CD4-positive, alpha-beta T cell treated with Interleukin-15 for 4 hours (primary cell): ENCODE data around the gene MAP3K7CL.
A peak's percentile ranks its signal among the peaks of the same experiment; 100 is the strongest.
"Not testable (repeated sequence)": the region's sequence is repeated elsewhere in the genome, so short reads cannot be mapped to it uniquely, and the experiment has no call there.

ENCODE experiments used
- DNase-seq: peaks from one replicate; pipeline ENCODE4 v3.0.0-alpha.2; 2020; ENCODE audit warnings: low spot score

MAP3K7CL gene

DNA sequence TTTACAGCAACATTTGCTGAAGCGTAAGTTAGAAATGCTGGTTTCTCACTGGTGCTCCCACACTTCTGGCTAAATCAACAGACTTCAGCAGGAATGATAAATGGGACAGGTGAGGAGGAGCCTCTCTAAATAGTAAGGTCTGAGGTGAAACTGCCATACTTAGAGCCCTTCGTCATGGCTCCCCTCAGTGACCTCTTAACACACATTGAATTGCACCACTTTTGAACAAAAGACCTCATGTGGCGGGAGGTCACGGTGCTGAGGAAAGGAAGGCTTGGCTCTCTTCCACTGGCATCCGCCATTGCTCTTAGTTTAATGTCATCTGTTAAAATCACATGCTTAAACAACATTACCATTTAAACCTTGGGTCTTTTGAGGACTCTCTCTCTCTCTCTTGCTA, 3.4 kb downstream of the MAP3K7CL start:
- no peak for DNase-seq

DNA sequence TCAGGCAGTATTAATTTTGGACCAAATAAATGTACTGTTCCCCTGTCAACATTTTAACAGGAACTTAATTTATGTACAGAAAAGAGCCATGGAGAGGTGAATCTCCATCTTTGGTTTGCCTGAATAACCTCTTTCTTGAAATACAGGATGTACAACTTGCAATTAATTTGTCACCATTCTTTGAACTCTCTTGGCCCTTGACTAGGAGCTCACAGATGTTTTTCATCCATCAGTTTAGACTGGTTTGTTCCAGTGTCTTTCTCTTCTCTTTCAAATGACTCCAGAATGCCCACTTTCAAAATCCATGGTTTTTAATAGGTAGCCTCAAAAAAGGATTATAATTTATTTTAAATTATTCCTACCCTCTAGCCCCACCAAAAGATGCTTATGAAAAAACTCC, 5.0 kb downstream of the MAP3K7CL start:
- no peak for DNase-seq

DNA sequence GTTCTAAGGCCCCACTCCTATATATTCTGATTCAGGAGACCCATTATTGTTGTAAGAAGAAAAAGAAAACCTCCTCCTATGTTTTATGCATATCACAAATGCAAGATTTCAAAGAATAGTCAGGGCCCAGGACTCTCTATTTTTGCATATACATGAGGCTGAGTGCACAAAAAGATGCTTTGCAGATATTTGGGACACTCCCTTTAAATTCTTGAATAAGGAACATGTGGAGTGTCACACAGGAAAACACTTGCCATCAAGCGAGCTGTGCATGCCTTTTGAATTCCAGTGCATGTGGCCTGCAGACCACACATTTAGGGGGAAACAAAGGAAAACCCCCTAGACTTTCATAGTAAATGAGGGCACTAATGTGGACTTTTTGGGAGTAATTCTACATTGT, 5.6 kb downstream of the MAP3K7CL start:
- no peak for DNase-seq

DNA sequence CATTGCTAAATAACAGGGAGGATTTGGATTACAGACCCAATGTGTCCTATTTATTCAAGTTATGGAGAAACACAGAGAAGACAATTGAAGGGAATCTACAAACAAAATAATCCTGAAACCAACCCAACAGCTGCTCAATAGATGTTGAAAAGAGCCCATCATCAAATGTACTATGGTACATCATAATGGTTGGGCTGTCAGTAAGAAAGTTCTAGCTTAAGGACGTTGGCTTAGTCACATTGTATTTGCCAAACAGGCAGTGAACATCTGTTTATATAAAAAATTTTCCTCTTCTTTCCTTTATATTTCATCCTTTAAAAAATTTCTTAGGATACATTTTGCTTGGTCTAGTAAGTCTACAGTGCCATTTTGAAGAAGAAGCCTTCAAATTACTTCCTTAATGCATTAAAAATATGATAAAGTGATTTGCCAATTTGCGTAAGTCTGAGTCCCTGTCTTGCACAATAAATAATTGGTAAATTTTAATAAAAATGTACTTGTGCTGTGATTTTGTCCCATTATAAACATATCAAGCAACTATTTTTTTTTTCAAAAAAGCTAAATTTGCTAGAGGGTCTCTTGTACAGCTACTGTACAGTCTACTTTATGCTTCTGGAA, 14.4 kb downstream of the MAP3K7CL start:
- DNase-seq: no peak

DNA sequence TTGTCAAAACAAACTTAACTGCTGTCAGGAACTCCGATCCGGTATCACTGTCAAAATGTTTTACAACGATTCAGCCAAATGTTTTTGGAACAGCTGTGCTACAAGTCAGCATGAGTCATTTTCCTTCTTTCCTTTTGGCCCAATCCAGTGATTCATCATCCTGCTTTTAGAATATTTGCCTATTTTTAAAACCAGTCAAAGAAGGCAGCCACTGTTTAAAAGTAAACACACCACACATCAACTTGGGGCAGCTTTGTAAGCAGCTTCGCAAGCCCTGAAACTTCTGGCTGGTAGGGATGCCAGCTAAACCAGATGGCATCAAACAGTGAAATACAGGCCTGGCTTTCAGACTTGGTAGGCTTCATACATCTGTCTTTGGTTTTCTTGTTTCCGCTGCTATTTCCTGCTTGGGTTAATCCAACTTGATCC, 14.9 kb downstream of the MAP3K7CL start:
- no peak for DNase-seq

DNA sequence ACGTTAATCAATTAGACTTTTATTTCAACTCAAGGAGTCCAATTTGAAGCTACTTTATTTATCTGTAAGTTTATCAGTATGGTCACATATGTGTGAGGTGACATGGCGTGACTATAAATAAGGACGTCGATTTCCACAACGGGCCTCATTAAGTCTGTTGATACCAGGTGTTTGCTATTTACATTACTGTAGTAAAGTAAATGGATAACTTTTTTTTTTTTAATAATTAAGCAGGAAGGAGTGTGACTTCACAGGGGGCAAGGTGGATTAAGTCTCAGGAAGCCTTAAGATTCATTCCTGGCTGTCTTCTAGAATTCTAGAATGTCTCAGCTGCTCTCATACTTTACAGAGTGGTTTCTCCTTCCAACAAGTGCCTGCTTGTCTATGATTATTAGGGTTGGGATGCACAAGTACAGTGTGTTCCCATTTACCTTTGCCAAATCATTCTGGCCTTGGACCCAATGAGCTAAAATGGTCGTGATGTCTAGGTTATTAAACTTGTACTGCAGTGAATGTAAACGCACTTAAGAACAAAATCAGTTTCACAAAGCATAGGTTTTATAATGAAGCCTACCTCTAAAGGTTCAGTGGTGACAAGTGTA, 15.5 kb downstream of the MAP3K7CL start:
- no peak for DNase-seq

DNA sequence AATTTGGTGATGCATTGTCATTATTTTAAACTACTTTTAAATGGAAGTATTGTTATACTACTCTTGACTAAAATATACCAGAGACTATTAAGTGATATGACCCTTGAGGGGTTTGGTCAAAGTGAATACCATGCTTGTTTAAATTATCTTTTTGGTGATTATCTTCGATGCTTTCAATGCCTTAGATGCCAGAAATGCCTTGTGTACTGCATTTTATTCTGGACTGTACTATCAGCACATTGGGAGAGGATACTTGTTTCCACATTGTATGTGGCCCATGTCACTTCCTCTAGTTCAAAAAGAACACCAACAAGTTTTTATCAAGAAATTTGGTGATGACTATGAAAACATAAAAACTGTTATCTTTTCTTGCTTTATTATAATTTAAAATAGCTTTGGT, 16.3 kb downstream of the MAP3K7CL start:
- DNase-seq: no peak

DNA sequence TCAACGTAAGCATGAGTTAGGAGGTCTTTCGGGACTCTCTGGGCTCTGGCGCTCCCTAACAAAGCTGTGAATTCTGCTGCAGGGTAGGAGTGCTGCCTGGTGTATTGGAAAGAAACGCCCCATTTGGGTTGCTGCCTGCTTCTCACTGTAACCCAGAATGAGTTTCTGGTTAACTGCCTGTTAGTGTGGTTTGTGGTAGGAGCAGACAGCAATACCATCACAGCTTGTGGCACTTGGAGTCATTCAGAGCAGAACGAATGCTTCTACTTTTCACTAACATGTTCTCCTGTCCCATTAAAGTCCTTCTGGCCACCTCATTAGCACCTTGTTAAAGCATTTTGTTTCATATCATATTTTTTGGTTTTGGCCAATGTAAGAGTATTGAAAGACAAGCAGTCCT, 18.1 kb downstream of the MAP3K7CL start:
- no peak for DNase-seq

DNA sequence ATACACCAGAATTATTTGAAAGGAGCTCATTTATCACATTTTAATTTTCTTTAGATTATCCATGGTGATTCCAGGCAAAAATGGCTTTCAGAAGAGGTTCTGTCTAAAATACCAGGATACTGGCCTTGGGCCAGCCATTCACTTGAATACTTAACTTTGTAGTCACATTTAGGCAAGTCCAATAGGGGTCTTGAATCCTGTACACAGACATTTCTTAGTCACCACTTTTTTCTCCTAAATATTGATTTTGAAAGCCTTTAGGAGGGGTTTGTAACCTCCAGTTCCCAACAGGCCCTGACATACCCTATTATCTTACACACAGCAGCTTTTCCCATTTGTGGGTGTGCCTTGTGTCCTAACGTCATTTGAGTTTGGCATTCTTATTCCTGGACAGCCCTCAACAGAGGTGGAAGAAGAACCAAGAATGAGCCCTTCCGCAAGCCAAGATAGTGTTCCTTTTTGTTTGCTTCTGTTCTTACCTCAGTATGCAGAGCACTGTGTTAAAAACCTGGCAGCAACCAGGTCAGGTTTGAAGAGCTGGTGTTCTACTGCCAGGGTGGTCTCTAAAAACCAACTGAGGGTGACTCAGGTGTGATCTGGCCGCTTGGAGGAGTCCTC, 19.5 kb downstream of the MAP3K7CL start:
- DNase-seq: no peak

DNA sequence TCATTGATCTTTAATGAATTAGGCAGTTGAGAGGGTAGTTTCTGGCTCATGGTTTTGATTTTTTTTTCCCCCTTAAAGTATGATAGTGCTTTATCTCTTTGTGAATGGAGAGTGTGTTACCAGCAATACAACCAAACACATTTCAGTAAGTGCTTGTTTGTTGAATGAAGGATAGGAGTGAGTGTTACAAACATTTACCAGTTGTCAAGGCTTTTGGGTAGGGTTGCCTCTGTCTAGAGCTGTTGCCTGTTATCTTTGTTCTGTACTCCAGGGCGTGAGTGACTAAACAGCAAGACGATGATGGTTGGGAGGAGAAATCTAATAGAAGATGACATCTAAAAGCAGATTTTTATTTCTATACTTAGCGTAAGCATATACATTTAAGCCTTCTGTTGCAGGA, 21.5 kb downstream of the MAP3K7CL start:
- no peak for DNase-seq

DNA sequence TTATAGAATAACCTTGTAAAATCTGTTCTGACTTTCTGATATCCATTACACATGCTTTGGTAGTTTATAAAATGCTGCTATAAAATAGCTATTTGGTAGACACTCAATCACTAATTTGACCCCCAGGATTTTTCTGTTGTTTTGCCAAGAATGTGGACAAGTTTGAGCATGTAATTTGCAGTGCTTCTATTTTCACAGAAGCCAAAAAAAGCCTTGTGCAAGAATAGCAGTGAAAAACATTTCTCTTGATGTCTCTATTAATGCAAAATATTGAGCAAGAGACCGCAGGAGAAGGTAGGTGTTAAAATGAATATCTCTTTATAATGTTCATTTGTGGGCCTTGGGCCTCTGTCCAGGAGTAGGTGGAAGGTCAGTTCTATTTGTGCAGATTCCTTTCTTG, 22.5 kb downstream of the MAP3K7CL start:
- DNase-seq: no peak

DNA sequence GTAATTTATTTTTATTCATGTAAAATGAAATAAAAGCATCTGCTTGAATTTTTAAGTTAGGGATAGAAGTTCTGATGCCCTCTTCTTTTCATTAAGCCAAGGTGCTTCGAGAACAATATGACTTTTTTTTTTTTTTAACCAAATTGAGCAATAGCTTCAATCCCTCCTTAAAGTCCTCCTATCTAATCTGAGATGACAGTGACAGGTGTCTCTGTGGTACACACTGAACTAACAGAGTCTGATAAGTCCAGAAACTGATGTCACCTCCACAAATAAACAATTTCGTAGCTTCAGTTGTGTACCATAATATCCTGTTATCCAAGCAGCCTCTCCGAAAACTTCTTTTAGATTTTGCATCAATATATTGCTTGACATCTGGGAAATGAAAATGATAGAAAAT, 23.8 kb downstream of the MAP3K7CL start:
- DNase-seq: no peak

DNA sequence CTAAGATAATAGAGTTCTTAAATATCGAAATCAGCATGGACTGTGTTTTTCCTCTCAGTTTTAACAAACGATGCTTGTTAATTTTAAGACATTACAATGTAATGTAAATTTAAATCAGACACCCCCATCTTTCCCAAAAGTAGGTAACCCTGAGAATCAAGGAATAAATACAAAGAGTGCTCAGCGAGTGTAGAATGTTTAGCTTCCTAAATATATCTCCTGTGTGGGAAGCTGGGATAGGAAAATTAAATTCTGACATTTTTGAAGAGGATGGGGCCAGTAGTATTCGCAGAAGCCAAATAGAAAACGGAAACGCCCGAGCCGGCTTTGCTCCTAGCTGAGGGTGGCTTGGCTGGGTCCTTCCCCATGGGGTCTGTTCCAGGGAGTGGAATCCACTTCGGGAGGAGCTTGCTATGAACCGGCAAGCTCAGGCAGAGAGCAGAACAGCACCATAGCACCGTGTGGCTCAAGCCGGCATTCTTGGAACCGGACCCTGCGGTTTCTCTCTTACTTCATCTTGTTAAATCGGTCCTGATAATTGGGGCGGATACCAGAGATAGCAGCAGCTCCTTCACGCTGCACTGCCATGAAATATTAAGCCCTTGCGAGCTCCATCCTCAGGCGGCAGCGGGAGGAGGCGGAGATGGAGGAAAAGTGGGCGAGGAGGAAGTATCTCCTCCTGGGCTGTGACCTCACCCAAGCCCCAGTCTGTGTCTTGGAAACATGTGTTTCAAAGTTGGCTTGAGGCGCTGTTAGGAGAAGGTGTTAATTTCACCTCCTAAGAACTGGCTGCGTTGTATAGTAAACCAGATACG, 24.9 kb downstream of the MAP3K7CL start:
- no peak for DNase-seq

DNA sequence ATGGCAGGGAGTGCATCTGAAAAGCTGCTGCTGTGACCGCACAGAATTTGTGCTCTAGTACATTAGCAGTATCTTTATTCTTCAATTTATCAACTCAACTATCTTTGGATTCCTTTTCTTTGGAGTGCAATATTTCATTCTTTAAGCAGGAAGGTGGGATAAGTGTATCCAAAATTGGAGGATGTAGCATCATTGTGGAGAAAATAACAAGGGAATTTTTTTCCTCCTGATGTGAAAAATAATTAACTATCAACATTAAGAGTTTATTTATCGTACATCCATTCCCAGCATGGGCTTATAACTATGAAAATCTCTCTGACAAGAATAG, 25.5 kb downstream of the MAP3K7CL start:
- no peak for DNase-seq

DNA sequence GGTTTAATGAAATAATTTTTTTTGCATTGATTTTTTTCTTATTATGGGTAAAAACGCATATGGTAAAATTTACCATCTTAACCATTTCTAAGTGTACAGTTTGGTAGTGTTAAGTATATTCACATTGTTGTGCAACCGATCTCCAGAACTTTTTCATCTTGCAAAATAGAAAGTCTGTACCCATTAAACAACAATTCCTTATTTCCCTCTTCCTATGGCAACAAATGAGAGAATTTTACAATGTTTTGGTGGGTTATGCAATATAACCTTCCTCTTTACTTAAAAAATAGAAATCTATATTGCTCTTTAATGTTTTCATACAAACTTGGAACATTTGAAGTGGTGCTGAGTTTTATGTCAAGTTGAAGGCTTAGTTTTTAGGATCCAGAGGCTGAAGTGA, 26.6 kb downstream of the MAP3K7CL start:
- no peak for DNase-seq

DNA sequence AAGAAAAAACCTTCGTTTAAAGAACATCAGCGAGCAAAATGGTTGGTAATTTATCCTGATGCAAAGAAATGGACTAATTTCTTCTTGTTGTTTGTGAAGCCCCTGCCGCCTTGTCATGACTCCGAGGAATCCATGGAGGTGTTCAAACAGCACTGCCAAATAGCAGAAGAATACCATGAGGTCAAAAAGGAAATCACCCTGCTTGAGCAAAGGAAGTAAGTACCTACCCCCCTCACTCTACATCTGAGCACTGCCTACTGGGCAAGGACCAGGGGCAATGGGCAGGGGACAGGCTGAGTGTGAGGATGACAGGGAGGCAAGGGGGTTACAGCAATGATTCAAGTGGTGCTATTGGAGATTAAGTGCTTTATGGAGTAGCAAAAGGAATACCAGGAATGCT, 29.4 kb downstream of the MAP3K7CL start:
- no peak for DNase-seq

DNA sequence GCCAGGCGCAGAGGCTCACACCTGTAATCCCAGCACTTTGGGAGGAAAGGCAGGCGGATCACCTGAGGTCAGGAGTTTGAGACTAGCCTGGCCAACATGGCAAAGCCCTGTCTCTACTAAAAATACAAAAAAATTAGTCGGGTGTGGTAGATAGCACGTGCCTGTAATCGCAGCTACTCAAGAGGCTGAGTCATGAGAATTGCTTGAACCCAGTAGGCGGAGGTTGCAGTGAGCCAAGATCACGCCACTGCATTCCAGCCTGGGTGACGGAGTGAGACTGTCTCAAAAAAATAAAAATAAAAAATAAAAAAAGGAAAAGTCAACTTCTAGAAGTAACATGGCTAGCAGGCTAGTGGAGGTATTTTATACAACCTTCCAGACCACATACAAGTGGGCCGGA, 32.4 kb downstream of the MAP3K7CL start:
- not testable (repeated sequence) for DNase-seq

DNA sequence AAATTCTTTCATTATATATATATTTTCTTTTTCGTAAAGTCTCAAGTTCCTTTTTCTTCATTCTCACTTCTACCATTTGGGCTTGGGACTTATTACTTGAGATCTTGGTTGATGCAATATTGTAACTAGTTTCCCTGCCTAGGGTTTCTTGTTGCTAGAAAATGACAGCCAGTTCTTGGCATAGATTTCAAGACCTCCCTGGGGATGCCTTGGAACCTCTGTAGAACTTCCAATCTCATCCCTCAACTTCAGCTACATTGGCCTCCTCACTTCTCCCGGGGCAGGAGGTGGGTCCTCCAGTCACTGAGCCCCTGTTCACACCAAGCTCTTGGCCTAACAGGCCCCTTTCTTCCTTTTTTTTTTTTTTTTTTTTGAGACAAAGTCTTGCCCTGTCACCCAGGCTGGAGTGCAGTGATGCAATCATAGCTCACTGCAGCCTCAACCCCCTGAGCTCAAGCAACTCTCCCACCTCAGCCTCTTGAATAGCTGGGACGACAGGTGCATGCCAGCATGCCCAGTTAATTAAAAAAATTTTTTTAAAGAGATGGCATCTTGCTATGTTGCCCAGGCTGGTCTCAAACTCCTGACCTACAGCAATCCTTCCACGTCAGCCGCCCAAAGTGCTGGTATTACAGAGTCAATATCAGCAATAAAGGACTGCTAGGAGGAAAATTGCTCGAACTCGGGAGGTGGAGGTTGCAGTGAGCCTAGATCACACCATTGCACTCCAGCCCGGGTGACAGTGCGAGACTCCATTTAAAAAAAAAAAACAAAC, 33.1 kb downstream of the MAP3K7CL start:
- DNase-seq: no peak

DNA sequence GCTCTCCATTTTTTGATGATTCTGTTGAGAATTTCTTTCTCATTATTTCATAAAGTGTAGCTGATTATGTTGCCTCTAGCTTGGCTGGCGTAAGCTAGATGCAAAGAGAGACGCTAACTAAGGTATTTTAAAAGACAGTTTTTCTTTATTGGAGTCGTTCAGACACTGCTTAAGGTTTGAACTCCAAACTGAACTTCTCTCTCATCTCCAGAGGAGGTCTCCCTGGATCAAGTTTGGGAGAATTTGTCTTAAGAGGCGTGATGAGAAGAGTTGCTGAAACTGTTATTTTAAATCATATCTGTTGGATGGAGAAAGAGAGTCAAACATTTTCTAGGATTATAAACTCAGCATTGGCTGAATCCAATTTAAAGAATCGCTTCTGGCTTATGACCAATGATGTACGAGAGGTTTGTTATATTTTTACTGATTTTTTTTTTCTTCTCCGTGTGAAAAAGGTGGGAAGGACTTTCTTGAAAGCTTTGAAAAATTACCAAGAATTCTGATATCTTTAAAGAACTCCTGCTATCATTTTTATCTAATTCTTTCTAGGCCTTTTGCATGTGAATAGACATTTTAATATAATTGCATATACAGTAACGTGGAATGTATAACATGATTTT, 34.0 kb downstream of the MAP3K7CL start:
- peak; percentile 20 for DNase-seq

DNA sequence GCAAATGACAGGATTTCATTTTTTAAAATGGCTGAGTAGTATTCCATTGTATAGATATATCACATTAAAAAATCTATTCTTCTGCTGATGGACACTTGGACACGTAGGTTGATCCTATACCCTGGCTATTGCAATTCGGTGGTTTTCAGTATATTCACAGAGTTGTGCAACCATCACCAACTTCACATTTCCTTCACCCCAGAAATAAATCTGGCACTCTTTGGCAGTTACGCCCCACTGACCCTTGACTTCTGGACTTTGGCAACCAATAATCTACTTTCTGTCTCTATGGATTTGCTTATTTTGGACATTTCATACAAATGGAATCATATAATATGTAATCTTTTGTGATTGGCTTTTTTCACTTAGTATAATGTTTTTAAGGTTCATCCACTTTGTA, 35.9 kb downstream of the MAP3K7CL start:
- no peak for DNase-seq

DNA sequence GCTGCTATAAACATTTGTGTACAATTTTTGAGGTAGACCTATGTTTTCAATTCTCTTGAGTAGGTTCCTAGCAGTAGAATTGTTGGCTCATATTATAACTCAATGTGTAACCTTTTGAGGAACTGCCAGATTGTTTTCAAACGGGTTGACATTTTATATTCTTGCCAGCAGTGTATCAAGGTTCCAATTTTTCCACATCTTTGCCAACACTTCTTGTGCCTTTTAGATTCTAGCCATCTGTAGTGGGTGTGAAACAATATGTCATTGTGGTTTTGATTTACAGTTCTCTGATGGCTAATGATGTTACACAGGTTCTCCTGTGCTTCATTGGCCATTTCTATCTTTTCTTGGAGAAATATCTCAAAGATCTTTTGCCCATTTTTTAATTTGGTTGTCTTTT, 36.4 kb downstream of the MAP3K7CL start:
- no peak for DNase-seq

DNA sequence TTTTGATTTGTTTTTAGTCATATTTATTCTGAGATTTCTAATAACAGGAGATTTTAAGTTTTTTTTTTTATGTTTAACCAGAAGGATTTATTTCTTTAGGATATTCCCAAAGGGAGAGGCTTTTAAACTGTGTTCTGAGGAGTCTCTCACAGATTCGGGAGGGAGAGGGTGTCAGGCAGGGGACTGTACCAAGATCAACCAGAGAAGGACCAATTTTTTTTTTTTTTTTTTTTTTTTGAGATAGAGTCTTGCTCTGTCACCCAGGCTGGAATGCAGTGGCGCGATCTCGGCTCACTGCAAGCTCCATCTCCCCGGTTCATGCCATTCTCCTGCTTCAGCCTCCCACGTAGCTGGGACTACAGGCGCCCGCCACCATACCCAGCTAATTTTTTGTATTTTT, 37.0 kb downstream of the MAP3K7CL start:
- DNase-seq: not testable (repeated sequence)
